Lower lobe of right lung (tissue), 2 donors: ENCODE data around the gene PCDH9. TPM values are rescaled to one million over a fixed set of nuclear protein-coding genes. Genes with fewer than 3 reads are reported as not detected.

Experiments used
- ATAC-seq, 2 donors: fragments of 200-7000 bp; cut with Tn5 transposase; one replicate each; pipeline ENCODE4 v1.9.1; 2020 to 2022; ENCODE audit warnings: mild to moderate bottlenecking in 2 of 2, moderate library complexity in 2 of 2
- DNase-seq: peaks from one replicate; pipeline ENCODE4 v3.0.0-alpha.2; 2020
- H3K27ac ChIP-seq: fragments of 200-600 bp; one replicate; pipeline ENCODE4 v1.8.0; 2022
- H3K27me3 ChIP-seq: fragments of 200-600 bp; one replicate; pipeline ENCODE4 v1.8.0; 2022; ENCODE audit warnings: low read depth
- H3K36me3 ChIP-seq: fragments of 200-600 bp; one replicate; pipeline ENCODE4 v1.8.0; 2022; ENCODE audit warnings: mild to moderate bottlenecking
- H3K4me1 ChIP-seq: fragments of 200-600 bp; one replicate; pipeline ENCODE4 v1.8.0; 2022
- H3K4me3 ChIP-seq: fragments of 200-600 bp; one replicate; pipeline ENCODE4 v1.8.0; 2022; ENCODE audit warnings: mild to moderate bottlenecking
- H3K9me3 ChIP-seq: fragments of 200-600 bp; one replicate; pipeline ENCODE4 v1.8.0; 2022
- intact Hi-C: fragments of 100-400 bp; cut with DNase I; formaldehyde crosslinking; loops from one replicate; pipeline ENCODE4 v1.11.0; 2022
- total RNA-seq: library from RNA; stranded (reverse); fragmentation: NEBNext Ultra II Directional; extraction: Animal tissue kit (Norgen Biotek cat#: 25700); gene quantifications from one replicate; pipeline ENCODE4 v1.2.1, GENCODE V29; 2021
- TF ChIP-seq, protein P1 (sequence below): fragments of 200-600 bp; IDR thresholded peaks from one replicate; pipeline ENCODE4 v1.8.0; 2022; ENCODE audit warnings: antibody characterized with exemption, mild to moderate bottlenecking
- donor health status: DM: no; HTN: yes; CAD: no; lungs with severe emphysema.

PCDH9 gene
- total RNA-seq, 1 donor from 2014 or later: 8.9 TPM

GRCh38 chr13:67147342-67148133 is 82.6 kb downstream of the PCDH9 start:
- no peaks in the 10 kb centered on the region for H3K27me3 ChIP-seq
- intact Hi-C loops: no loop called here
- H3K36me3 ChIP-seq: no peaks in the 10 kb centered on the region
- DNase-seq (no peak), ATAC-seq (peak in 1 of 2 donors; percentile 42)
- H3K9me3 ChIP-seq: no peaks in the 10 kb centered on the region
- H3K4me3 ChIP-seq: no peak overlapping the region
- H3K27ac ChIP-seq: peak overlapping the region; percentile 25
- TF ChIP-seq, protein P1, sequence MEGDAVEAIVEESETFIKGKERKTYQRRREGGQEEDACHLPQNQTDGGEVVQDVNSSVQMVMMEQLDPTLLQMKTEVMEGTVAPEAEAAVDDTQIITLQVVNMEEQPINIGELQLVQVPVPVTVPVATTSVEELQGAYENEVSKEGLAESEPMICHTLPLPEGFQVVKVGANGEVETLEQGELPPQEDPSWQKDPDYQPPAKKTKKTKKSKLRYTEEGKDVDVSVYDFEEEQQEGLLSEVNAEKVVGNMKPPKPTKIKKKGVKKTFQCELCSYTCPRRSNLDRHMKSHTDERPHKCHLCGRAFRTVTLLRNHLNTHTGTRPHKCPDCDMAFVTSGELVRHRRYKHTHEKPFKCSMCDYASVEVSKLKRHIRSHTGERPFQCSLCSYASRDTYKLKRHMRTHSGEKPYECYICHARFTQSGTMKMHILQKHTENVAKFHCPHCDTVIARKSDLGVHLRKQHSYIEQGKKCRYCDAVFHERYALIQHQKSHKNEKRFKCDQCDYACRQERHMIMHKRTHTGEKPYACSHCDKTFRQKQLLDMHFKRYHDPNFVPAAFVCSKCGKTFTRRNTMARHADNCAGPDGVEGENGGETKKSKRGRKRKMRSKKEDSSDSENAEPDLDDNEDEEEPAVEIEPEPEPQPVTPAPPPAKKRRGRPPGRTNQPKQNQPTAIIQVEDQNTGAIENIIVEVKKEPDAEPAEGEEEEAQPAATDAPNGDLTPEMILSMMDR: no peak
- H3K4me1 ChIP-seq: peaks cover 15% of the 10 kb centered on the region

DNA sequence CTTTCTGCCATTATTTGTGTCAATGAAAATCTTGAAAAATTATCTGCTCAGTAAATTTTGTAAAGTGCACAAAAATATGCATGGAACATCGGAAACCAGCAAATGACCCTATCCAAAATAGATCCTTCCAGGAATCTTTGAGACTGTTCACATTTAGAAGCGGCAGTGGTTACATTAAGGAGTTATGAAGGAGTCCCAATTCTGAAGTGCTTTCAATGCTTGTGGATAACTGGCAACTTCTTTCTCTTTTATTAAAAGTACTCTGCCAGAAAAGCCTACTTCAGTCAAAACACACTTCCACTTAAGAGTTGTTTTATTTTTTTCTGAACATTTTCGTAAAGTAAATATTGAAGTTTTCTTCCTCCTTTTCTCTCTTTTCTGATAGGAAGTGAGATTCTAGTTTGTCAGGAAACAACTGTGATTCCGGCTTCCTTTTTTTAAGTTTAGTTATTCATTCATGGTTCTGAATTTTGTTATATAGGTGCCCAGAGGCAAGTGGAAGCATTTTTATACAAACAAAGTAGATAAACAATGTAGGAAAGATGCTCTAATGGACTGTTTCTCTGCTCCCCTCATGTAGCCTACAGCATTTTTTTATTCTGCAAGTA is 83.5 kb downstream of the PCDH9 start:
- H3K4me1 ChIP-seq: peaks cover 15% of the 10 kb centered on the region
- no peak overlapping the region for H3K27ac ChIP-seq
- no peaks in the 10 kb centered on the region for H3K9me3 ChIP-seq
- TF ChIP-seq, protein P1: no peak
- ATAC-seq: peak in 1 of 2 donors; percentile 61
- H3K4me3 ChIP-seq: no peak overlapping the region
- no peaks in the 10 kb centered on the region for H3K36me3 ChIP-seq
- intact Hi-C loops: no loop called here
- DNase-seq: no peak
- H3K27me3 ChIP-seq: no peaks in the 10 kb centered on the region

DNA sequence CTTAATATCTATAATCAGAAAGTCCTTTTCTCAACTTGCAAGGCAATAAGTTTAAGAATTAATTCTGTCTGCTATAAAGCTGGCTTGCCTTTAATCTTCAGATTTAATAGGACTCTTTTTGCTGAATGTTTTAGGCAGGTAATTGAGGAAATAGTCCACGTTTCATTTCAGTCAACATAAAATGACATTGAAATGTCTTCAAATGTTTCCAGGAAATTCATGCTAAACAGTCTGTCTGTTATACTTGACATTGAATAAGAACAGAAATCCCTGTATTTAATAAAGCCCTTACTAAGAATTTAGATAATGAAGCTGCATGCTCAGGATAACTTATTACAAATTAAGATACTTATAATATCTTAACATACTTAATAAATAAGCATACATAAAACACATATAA is 84.2 kb downstream of the PCDH9 start:
- intact Hi-C loops: no loop called here
- Histone ChIP-seq H3K4me1 (peaks cover 15% of the 10 kb centered on the region), H3K27me3 (no peaks in the 10 kb centered on the region), H3K4me3 (no peak overlapping the region), H3K9me3 (no peaks in the 10 kb centered on the region), H3K36me3 (no peaks in the 10 kb centered on the region), H3K27ac (no peak overlapping the region)
- no peak for DNase-seq
- TF ChIP-seq, protein P1: no peak
- no peak for ATAC-seq

DNA sequence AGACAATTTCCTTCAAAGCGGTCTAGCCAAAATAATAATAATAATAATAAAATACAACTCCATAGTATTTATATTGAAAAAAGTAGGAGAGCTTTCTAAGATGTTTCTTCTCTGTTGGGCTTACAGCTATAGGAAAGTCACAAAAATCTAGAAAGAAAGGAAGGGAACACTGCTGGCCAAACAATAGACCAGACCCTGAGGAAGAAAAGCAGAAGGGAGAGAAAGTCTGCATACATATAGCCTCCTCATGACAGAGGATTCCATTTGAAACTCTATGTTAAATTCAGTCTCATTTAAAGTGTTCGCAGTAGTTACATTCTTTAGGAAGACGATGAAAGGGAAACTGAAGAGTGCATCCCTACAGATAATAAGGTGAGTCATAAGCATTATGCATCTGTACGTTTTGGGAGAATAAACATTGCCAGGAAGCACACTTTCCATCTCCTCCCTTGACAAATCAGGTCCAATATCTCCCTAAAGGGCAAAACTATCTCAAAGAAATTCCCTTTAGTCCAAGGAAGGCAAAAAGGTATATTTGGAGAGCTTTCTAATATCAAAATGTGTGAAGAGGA is 86.5 kb downstream of the PCDH9 start:
- H3K27ac ChIP-seq: no peak overlapping the region
- no peaks in the 10 kb centered on the region for H3K36me3 ChIP-seq
- no peaks in the 10 kb centered on the region for H3K27me3 ChIP-seq
- intact Hi-C loops: no loop called here
- peaks cover 15% of the 10 kb centered on the region for H3K4me1 ChIP-seq
- ATAC-seq: no peak
- TF ChIP-seq, protein P1: no peak
- no peaks in the 10 kb centered on the region for H3K9me3 ChIP-seq
- no peak overlapping the region for H3K4me3 ChIP-seq
- DNase-seq: no peak

- Histone ChIP-seq H3K36me3 (no peaks in the 10 kb centered on the region), H3K9me3 (no peaks in the 10 kb centered on the region), H3K27ac (no peak overlapping the region), H3K4me1 (no peaks in the 10 kb centered on the region), H3K27me3 (no peaks in the 10 kb centered on the region), H3K4me3 (no peak overlapping the region)
- ATAC-seq (no peak), DNase-seq (no peak)
- TF ChIP-seq, protein P1: no peak
- intact Hi-C loops: no loop called here
These were observed 90.1 kb downstream of the PCDH9 start for GRCh38 chr13:67140006-67140405.
